Loucy (cell line): Measurements from ENCODE around the gene ABCB9.

Source experiments
- H2AFZ ChIP-seq: fragments of 200-600 bp; sonication (generic); 2 replicates; pipeline ENCODE4 v1.6.0; 2016; ENCODE audit warnings: antibody characterized with exemption, mild to moderate bottlenecking, low read length, moderate library complexity
- H3F3A ChIP-seq: fragments of 200-600 bp; 2 replicates; pipeline ENCODE4 v1.6.0; 2016; ENCODE audit warnings: antibody characterized with exemption, low read depth, mild to moderate bottlenecking
- H3K27me3 ChIP-seq: fragments of 200-600 bp; sonication (generic); 2 replicates; pipeline ENCODE4 v1.6.1; 2014; ENCODE audit warnings: low read length, mild to moderate bottlenecking; ENCODE audit not compliant: insufficient read depth, poor library complexity, severe bottlenecking
- H3K36me3 ChIP-seq: fragments of 200-600 bp; sonication (generic); 2 replicates; pipeline ENCODE4 v1.6.1; 2016; ENCODE audit warnings: low read length; ENCODE audit not compliant: insufficient read depth
- H3K4me1 ChIP-seq: fragments of 200-600 bp; sonication (generic); 2 replicates; pipeline ENCODE4 v1.5.1; 2014; ENCODE audit warnings: low read length, mild to moderate bottlenecking; ENCODE audit not compliant: insufficient read depth, poor library complexity, severe bottlenecking
- H3K4me2 ChIP-seq: fragments of 200-600 bp; sonication (generic); 2 replicates; pipeline ENCODE4 v1.6.0; 2014; ENCODE audit warnings: antibody characterized with exemption, low read length, low read depth, mild to moderate bottlenecking; ENCODE audit not compliant: poor library complexity, severe bottlenecking
- H3K4me3 ChIP-seq: fragments of 200-600 bp; sonication (generic); 2 replicates; pipeline ENCODE4 v1.5.1; 2014; ENCODE audit warnings: low read length, mild to moderate bottlenecking, mixed read lengths; ENCODE audit not compliant: poor library complexity, severe bottlenecking
- H3K79me2 ChIP-seq: fragments of 200-600 bp; sonication (generic); 2 replicates; pipeline ENCODE4 v1.6.1; 2014; ENCODE audit warnings: low read length; ENCODE audit not compliant: insufficient read depth
- H3K9ac ChIP-seq: fragments of 200-600 bp; sonication (generic); 2 replicates; pipeline ENCODE4 v1.6.0; 2014; ENCODE audit warnings: mild to moderate bottlenecking, low read depth, low read length, moderate library complexity; ENCODE audit not compliant: poor library complexity, severe bottlenecking
- H3K9me2 ChIP-seq: fragments of 200-600 bp; sonication (generic); replicated peaks from 2 replicates; pipeline ENCODE4 v1.6.1; 2016; ENCODE audit warnings: low read depth, low read length, mixed read lengths
- H3K9me3 ChIP-seq: fragments of 200-600 bp; sonication (generic); 2 replicates; pipeline ENCODE4 v1.6.1; 2014; ENCODE audit warnings: mild to moderate bottlenecking, antibody characterized with exemption, low read length, low read depth; ENCODE audit not compliant: insufficient read depth
- H4K20me1 ChIP-seq: fragments of 200-600 bp; sonication (generic); 2 replicates; pipeline ENCODE4 v1.6.0; 2014; ENCODE audit warnings: antibody characterized with exemption, low read length, mild to moderate bottlenecking; ENCODE audit not compliant: insufficient read depth, poor library complexity, severe bottlenecking
- CTCF ChIP-seq: fragments of 200-600 bp; sonication (generic); conservative IDR thresholded peaks from 2 replicates; pipeline ENCODE4 v1.5.1; 2014; ENCODE audit warnings: mild to moderate bottlenecking, antibody characterized with exemption, low read length
- EZH2phosphoT487 ChIP-seq: fragments of 200-600 bp; IDR thresholded peaks from 2 replicates; pipeline ENCODE4 v1.6.1; 2018; ENCODE audit warnings: antibody characterized with exemption, mild to moderate bottlenecking, moderate library complexity, borderline replicate concordance

The ABCB9 gene

GRCh38 chr12:122951979-122952892 is 14.0 kb downstream of the ABCB9 start:
- Histone ChIP-seq H3K4me2 (no peak overlapping the region), H3K4me1 (peaks cover 6% of the 10 kb centered on the region), H2AFZ (no peak overlapping the region), H3K9me2 (no peaks in the 10 kb centered on the region), H3K27me3 (no peaks in the 10 kb centered on the region), H3K9me3 (no peaks in the 10 kb centered on the region), H4K20me1 (no peaks in the 10 kb centered on the region), H3K36me3 (no peaks in the 10 kb centered on the region), H3K4me3 (no peak overlapping the region), H3F3A (no peaks in the 10 kb centered on the region), H3K79me2 (no peaks in the 10 kb centered on the region), H3K9ac (no peak overlapping the region)
- TF ChIP-seq EZH2phosphoT487 (no peak), CTCF (peak; percentile 88)

DNA sequence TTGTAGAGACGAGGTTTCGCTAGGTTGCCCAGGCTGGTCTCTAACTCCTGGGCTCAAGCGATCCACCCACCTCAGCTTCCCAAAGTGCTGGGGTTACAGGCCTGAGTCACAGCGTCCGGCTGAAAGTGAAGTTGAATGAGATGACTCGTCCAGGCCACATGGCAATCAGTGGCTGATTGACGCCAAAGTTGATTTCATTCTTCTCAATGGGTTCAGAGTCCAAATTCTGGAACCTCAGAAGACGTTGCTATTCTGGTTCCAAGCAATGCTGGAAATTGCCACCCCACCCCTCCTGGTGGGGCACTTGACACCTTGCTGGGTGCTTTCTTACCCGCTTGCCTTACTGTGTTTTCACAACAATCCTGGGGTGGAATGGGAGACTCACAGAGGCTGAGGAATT is 14.9 kb downstream of the ABCB9 start:
- Histone ChIP-seq H3K36me3 (no peaks in the 10 kb centered on the region), H3K4me3 (no peak overlapping the region), H3K27me3 (no peaks in the 10 kb centered on the region), H3K4me1 (peaks cover 13% of the 10 kb centered on the region), H3K79me2 (no peaks in the 10 kb centered on the region), H2AFZ (no peak overlapping the region), H3K9ac (no peak overlapping the region), H3K4me2 (no peak overlapping the region), H4K20me1 (no peaks in the 10 kb centered on the region), H3K9me2 (no peaks in the 10 kb centered on the region), H3F3A (no peaks in the 10 kb centered on the region), H3K9me3 (no peaks in the 10 kb centered on the region)
- TF ChIP-seq EZH2phosphoT487 = no peak
- no peak for TF ChIP-seq CTCF

GRCh38 chr12:122949816-122950675 is 16.2 kb downstream of the ABCB9 start:
- H3K9me2 ChIP-seq = no peaks in the 10 kb centered on the region
- no peaks in the 10 kb centered on the region for H3K79me2 ChIP-seq
- no peaks in the 10 kb centered on the region for H3F3A ChIP-seq
- TF ChIP-seq CTCF (no peak), EZH2phosphoT487 (no peak)
- no peaks in the 10 kb centered on the region for H3K36me3 ChIP-seq
- no peak overlapping the region for H3K9ac ChIP-seq
- no peak overlapping the region for H3K4me2 ChIP-seq
- H3K27me3 ChIP-seq = no peaks in the 10 kb centered on the region
- no peak overlapping the region for H2AFZ ChIP-seq
- H4K20me1 ChIP-seq = no peaks in the 10 kb centered on the region
- peaks cover 15% of the 10 kb centered on the region for H3K4me1 ChIP-seq
- no peaks in the 10 kb centered on the region for H3K9me3 ChIP-seq
- H3K4me3 ChIP-seq = no peak overlapping the region
